ENCODE measurements around the gene DPT.

Gene DPT

GRCh38 chr1:168664069-168664834 lies 64.8 kb downstream of the DPT start:
- TF ChIP-seq CTCF (IDR thresholded peaks at IDR 0.05; ENCODE audit: low read depth, low read length) = no peak
- DNase-seq (ENCODE audit: extremely low read depth, low read depth) = no peak

- TF ChIP-seq CTCF (IDR thresholded peaks at IDR 0.05; ENCODE audit: low read depth, low read length) = no peak
- no peak for DNase-seq (ENCODE audit: extremely low read depth, low read depth)
Measured at GRCh38 chr1:168656485-168656884, 72.5 kb downstream of the DPT start.

GRCh38 chr1:168654198-168654915 lies 74.6 kb downstream of the DPT start:
- no peak for DNase-seq (ENCODE audit: extremely low read depth, low read depth)
- TF ChIP-seq CTCF (IDR thresholded peaks at IDR 0.05; ENCODE audit: low read depth, low read length) = no peak

- DNase-seq (ENCODE audit: extremely low read depth, low read depth) = no peak
- no peak for TF ChIP-seq CTCF (IDR thresholded peaks at IDR 0.05; ENCODE audit: low read depth, low read length)
Measured at GRCh38 chr1:168653567-168653966, 75.4 kb downstream of the DPT start.

GRCh38 chr1:168645721-168646120 lies 83.3 kb downstream of the DPT start:
- DNase-seq (ENCODE audit: extremely low read depth, low read depth) = no peak
- no peak for TF ChIP-seq CTCF (IDR thresholded peaks at IDR 0.05; ENCODE audit: low read depth, low read length)

All from AG09319 (cell line).